IMR-90 (cell line): ENCODE data around the gene EFCAB8. TPM values are rescaled to one million over a fixed set of nuclear protein-coding genes. Genes with fewer than 3 reads are reported as not detected.

ENCODE experiments used
- ATAC-seq: fragments of 200-7000 bp; cut with Tn5 transposase; 2 replicates; pipeline ENCODE4 v1.9.1; 2020; ENCODE audit warnings: low read depth, mild to moderate bottlenecking, moderate library complexity
- BruUV-seq: library from RNA; stranded (reverse); fragments of 400-500 nt; replicated peaks from 2 replicates; lab custom pipeline; 2021; lab: Mats Ljungman, UMichigan
- CTCF ChIA-PET: fragments of 300-600 bp; formaldehyde crosslinking; extraction: SDS; loops from one replicate; lab custom pipeline; 2021; ENCODE audit warnings: antibody characterized with exemption; lab: Yijun Ruan, JAX
- POLR2A ChIA-PET: fragments of 300-600 bp; sonication (Branson Sonifier 250); formaldehyde crosslinking; loops from one replicate; lab custom pipeline; 2022; ENCODE audit warnings: antibody characterized with exemption; ENCODE audit not compliant: unreplicated experiment; lab: Charles Lee
- DNase-seq: peaks from one replicate; pipeline ENCODE4 v3.0.0; 2013
- H2AFZ ChIP-seq: replicated peaks from 2 replicates; pipeline ENCODE3; 2013; ENCODE audit warnings: low read length, mild to moderate bottlenecking; ENCODE audit not compliant: poor library complexity
- H2AK5ac ChIP-seq: 2 replicates; pipeline ENCODE4 v1.6.1; 2013; ENCODE audit warnings: low read depth, low read length, inconsistent platforms
- H2AK9ac ChIP-seq: replicated peaks from 2 replicates; pipeline ENCODE3; 2013; ENCODE audit warnings: mild to moderate bottlenecking, low read depth, low read length, moderate library complexity; ENCODE audit not compliant: poor library complexity
- H2BK120ac ChIP-seq: 2 replicates; pipeline ENCODE4 v1.6.1; 2013; ENCODE audit warnings: low read depth, low read length, inconsistent platforms
- H2BK15ac ChIP-seq: 3 replicates; pipeline ENCODE4 v1.6.1; 2013; ENCODE audit warnings: low read depth, low read length, inconsistent platforms
- H2BK20ac ChIP-seq: 2 replicates; pipeline ENCODE4 v1.6.1; 2013; ENCODE audit warnings: low read depth, mild to moderate bottlenecking, inconsistent platforms, low read length, moderate library complexity
- H2BK5ac ChIP-seq: 2 replicates; pipeline ENCODE4 v1.6.1; 2013; ENCODE audit warnings: mild to moderate bottlenecking, low read depth, low read length, inconsistent platforms; ENCODE audit not compliant: poor library complexity, severe bottlenecking
- H3K14ac ChIP-seq: replicated peaks from 2 replicates; pipeline ENCODE4 v1.6.1; 2013; ENCODE audit warnings: low read depth, low read length, inconsistent platforms
- H3K18ac ChIP-seq: 2 replicates; pipeline ENCODE4 v1.6.1; 2013; ENCODE audit warnings: low read depth, low read length, control low read depth
- H3K23ac ChIP-seq: 2 replicates; pipeline ENCODE4 v1.6.1; 2013; ENCODE audit warnings: low read depth, low read length, inconsistent platforms
- H3K27ac ChIP-seq: 2 replicates; pipeline ENCODE4 v1.5.1; 2013; ENCODE audit warnings: mild to moderate bottlenecking, control low read depth, low read length; ENCODE audit not compliant: insufficient read depth
- H3K27me3 ChIP-seq: 2 replicates; pipeline ENCODE4 v1.6.1; 2013; ENCODE audit warnings: low read length; ENCODE audit not compliant: control insufficient read depth, insufficient read depth
- H3K36me3 ChIP-seq: 2 replicates; pipeline ENCODE4 v1.6.1; 2013; ENCODE audit warnings: low read length, mixed read lengths; ENCODE audit not compliant: control insufficient read depth, insufficient read depth
- H3K4ac ChIP-seq: 2 replicates; pipeline ENCODE4 v1.6.1; 2013; ENCODE audit warnings: low read depth, low read length, inconsistent platforms
- H3K4me1 ChIP-seq: 2 replicates; pipeline ENCODE4 v1.6.1; 2013; ENCODE audit warnings: low read length, mixed read lengths; ENCODE audit not compliant: control insufficient read depth, insufficient read depth
- H3K4me2 ChIP-seq: 2 replicates; pipeline ENCODE4 v1.6.1; 2013; ENCODE audit warnings: low read depth, mild to moderate bottlenecking, control low read depth, low read length, moderate library complexity
- H3K4me3 ChIP-seq: 2 replicates; pipeline ENCODE4 v1.5.1; 2013; ENCODE audit warnings: low read depth, mild to moderate bottlenecking, control low read depth, low read length, moderate library complexity; ENCODE audit not compliant: insufficient read depth
- H3K56ac ChIP-seq: 2 replicates; pipeline ENCODE4 v1.6.1; 2013; ENCODE audit warnings: low read length, inconsistent platforms; ENCODE audit not compliant: insufficient read depth; ENCODE audit errors: extremely low read depth
- H3K79me1 ChIP-seq, 2 experiments: 2 replicates each; pipeline ENCODE4 v1.6.1; 2013; ENCODE audit warnings: low read length in 2 of 2, inconsistent platforms in 1 of 2, low read depth in 1 of 2
- H3K9ac ChIP-seq: 2 replicates; pipeline ENCODE4 v1.6.1; 2013; ENCODE audit warnings: low read depth, low read length, control low read depth
- H3K9me1 ChIP-seq: 2 replicates; pipeline ENCODE4 v1.6.1; 2013; ENCODE audit warnings: low read length, inconsistent platforms; ENCODE audit not compliant: insufficient read depth
- H3K9me3 ChIP-seq: 2 replicates; pipeline ENCODE4 v1.6.1; 2013; ENCODE audit warnings: low read length; ENCODE audit not compliant: control insufficient read depth, insufficient read depth
- H4K20me1 ChIP-seq: 2 replicates; pipeline ENCODE4 v1.6.1; 2013; ENCODE audit warnings: low read length, inconsistent platforms; ENCODE audit not compliant: insufficient read depth
- H4K5ac ChIP-seq: 2 replicates; pipeline ENCODE4 v1.6.1; 2013; ENCODE audit warnings: mild to moderate bottlenecking, low read depth, low read length, control low read depth
- H4K8ac ChIP-seq, 2 experiments: 2 replicates each; pipeline ENCODE4 v1.6.1; 2013; ENCODE audit warnings: low read depth in 2 of 2, low read length in 2 of 2, control low read depth in 1 of 2, inconsistent platforms in 1 of 2
- H4K91ac ChIP-seq: 2 replicates; pipeline ENCODE4 v1.6.1; 2013; ENCODE audit warnings: low read depth, low read length, inconsistent platforms; ENCODE audit not compliant: insufficient read depth
- BHLHE40 ChIP-seq: fragments of 150-350 bp; IDR thresholded peaks from 2 replicates; pipeline ENCODE4 v1.6.1; 2016; ENCODE audit warnings: mild to moderate bottlenecking, low read depth, low read length
- CHD1 ChIP-seq: IDR thresholded peaks from 2 replicates; pipeline ENCODE4 v1.6.1; 2012; ENCODE audit warnings: low read depth, low read length, improper control_type of control experiment
- RAD21 ChIP-seq: IDR thresholded peaks from 2 replicates; pipeline ENCODE4 v1.6.1; 2012; ENCODE audit warnings: low read length, improper control_type of control experiment
- whole genome bisulfite sequencing, 2 experiments: methylation state at CpG; one replicate each; pipeline versions ENCODE4 v1.1.5 to v1.1.7; 2013; ENCODE audit warnings: missing lambda C conversion rate in 2 of 2; ENCODE audit not compliant: insufficient read length in 1 of 2; ENCODE audit errors: extremely low coverage in 2 of 2; 5-methylcytosine and 5-hydroxymethylcytosine counted together
- dilution Hi-C: fragments of 300-500 bp; cut with HindIII; formaldehyde crosslinking; loops from one replicate; pipeline ENCODE4 v1.14.3; 2018; ENCODE audit warnings: low sequenced_read_pairs; ENCODE audit not compliant: unreplicated experiment
- in situ Hi-C: fragments of 300-500 bp; cut with MboI; formaldehyde crosslinking; loops from 3 replicates; pipeline ENCODE4 v1.14.3; 2019; ENCODE audit warnings: low sequenced_read_pairs, inconsistent platforms, mixed read lengths
- intact Hi-C: fragments of 100-400 bp; cut with micrococcal nuclease; formaldehyde crosslinking; loops from 2 replicates; pipeline ENCODE4 v1.10.0; 2022
- polyA plus RNA-seq, 3 experiments: library from polyadenylated mRNA; depleted of rRNA; stranded (reverse); fragments of >200 nt; gene quantifications; 2 replicates each; pipeline ENCODE4 v1.2.3, GENCODE V29; 2012; ENCODE audit warnings: low replicate concordance in 1 of 3
- total RNA-seq: library from RNA; depleted of rRNA; stranded (reverse); fragments of >200 nt; gene quantifications from 2 replicates; pipeline ENCODE4 v1.2.3, GENCODE V29; 2012

The EFCAB8 gene
- total and polyA plus RNA-seq, 2 of the 4 experiments (the other 2 are of a cell fraction): not detected

DNA sequence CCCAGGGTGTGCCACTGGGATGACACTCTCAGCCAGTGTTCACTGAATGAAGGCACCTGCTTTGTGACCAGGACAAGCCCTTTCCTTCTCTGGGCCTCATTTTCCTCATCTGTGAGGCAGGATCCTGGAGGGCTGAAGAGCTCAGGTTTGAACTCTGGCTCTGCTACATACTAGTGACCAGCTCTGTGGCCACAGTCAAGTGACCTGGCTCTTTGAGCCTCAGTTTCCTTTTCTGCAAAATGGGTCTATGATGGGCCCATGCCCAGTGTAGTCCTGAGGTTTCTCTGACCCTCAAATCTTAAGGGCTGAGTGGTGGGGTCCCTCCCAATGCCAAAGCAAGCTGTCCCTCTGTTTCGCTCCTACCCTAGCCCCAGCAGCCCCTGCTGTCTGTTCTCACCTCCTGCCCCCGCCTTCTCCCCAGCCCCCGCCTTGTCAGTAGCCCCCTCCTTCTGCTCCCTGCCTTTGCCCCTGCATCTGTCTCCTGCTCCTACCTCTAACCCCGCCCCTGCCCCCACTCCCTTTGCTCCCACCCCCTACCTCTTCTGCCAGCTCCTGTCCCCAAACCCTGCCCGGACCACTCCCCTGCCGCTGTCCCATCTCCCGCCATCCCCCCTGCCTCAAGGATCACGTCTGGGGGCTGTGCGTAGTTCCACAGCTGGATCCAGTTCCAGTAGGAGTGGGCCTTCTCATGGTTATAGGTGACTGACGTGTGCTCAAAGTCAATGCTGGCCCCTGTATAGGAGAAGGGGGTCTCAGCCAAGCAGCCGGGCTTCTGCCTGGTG, 128.5 kb downstream of the EFCAB8 start:
- intact Hi-C loops (no loop called here), in situ Hi-C loops (no loop called here), dilution Hi-C loops (no loop called here)
- Histone ChIP-seq H4K20me1 (no peaks in the 10 kb centered on the region), H3K4me3 (no peak overlapping the region), H2BK120ac (no peak overlapping the region), H4K8ac (no peak overlapping the region), H2AK5ac (no peak overlapping the region), H3K23ac (no peak overlapping the region), H3K14ac (no peak overlapping the region), H3K27me3 (peaks cover 5% of the 10 kb centered on the region), H2AFZ (peak overlapping the region; percentile 51), H3K9ac (no peak overlapping the region), H3K36me3 (no peaks in the 10 kb centered on the region), H2BK5ac (no peak overlapping the region), H2AK9ac (no peak overlapping the region), H2BK15ac (no peak overlapping the region), H3K4me1 (no peaks in the 10 kb centered on the region), H4K5ac (no peak overlapping the region), H3K4ac (no peak overlapping the region), H3K9me1 (no peaks in the 10 kb centered on the region), H2BK20ac (no peak overlapping the region), H3K18ac (no peak overlapping the region), H3K27ac (no peak overlapping the region), H3K79me1 (no peaks in the 10 kb centered on the region), H3K56ac (no peak overlapping the region), H3K4me2 (no peak overlapping the region), H3K9me3 (no peaks in the 10 kb centered on the region), H4K91ac (no peak overlapping the region)
- no peak for DNase-seq
- ChIA-PET POLR2A (no interaction called here), CTCF (no interaction called here)
- no TSS peak for BruUV-seq
- ATAC-seq: no peak
- WGBS, 2 experiments: no CpG with 5 or more reads among the region's 11 CpGs
- TF ChIP-seq CHD1 (no peak), BHLHE40 (no peak), RAD21 (no peak)
